Stomach (tissue), 9 donors: Measurements from ENCODE around the gene WIPF2. TPM values are rescaled to one million over a fixed set of nuclear protein-coding genes. Genes with fewer than 3 reads are reported as not detected.
"Not testable (repeated sequence)": the region's sequence is repeated elsewhere in the genome, so short reads cannot be mapped to it uniquely, and the experiment has no call there.

Experiments
- DNase-seq, 2 donors: peaks; one replicate each; pipeline versions ENCODE4 v3.0.0 to v3.0.0-alpha.2; 2013 to 2019
- H3K27ac ChIP-seq, 5 donors: fragments of 200-600 bp in 4 of 5; sonication (generic) in 4 of 5; one replicate each; pipeline ENCODE4 v1.5.1; 2013 to 2019; ENCODE audit warnings: mild to moderate bottlenecking in 1 of 5, moderate library complexity in 1 of 5
- H3K27me3 ChIP-seq, 3 donors: fragments of 200-600 bp; sonication (generic); one replicate each; pipeline ENCODE4 v1.5.1; 2017 to 2019; ENCODE audit warnings: mixed run types in 1 of 3
- H3K36me3 ChIP-seq, 4 donors: fragments of 200-600 bp; sonication (generic); 1 replicate in 3 of 4; 2 replicates in 1 of 4; pipeline ENCODE4 v1.5.1; 2016 to 2019
- H3K4me1 ChIP-seq, 4 donors: fragments of 200-600 bp; sonication (generic); one replicate each; pipeline ENCODE4 v1.5.1; 2016 to 2019
- H3K4me3 ChIP-seq, 4 donors: fragments of 200-600 bp; sonication (generic) in 3 of 4; one replicate each; pipeline ENCODE4 v1.5.1; 2016 to 2019; ENCODE audit warnings: mild to moderate bottlenecking in 1 of 4
- H3K9me3 ChIP-seq, 4 donors: fragments of 200-600 bp; sonication (generic); one replicate each; pipeline ENCODE4 v1.5.1; 2016 to 2019
- EP300 ChIP-seq: sonication (generic); formaldehyde crosslinking; IDR thresholded peaks from one replicate; pipeline ENCODE4 v1.6.1; 2017; ENCODE audit warnings: antibody characterized with exemption
- POLR2A ChIP-seq, 4 donors: fragments of 450-650 bp; IDR thresholded peaks; one replicate each; pipeline ENCODE4 v1.6.1; 2016; ENCODE audit warnings: antibody characterized with exemption in 4 of 4, control low read depth in 2 of 4, mild to moderate bottlenecking in 1 of 4, moderate library complexity in 1 of 4
- POLR2AphosphoS5 ChIP-seq, 3 donors: sonication (generic); formaldehyde crosslinking; IDR thresholded peaks; one replicate each; pipeline ENCODE4 v1.6.1; 2016; ENCODE audit warnings: antibody characterized with exemption in 3 of 3
- WGBS, 5 donors: extraction: QIAGEN DNeasy Blood & Tissue Kit in 3 of 5; methylation state at CpG; one replicate each; pipeline versions ENCODE4 v1.1.5 to v1.1.7; 2013 to 2018; 5-methylcytosine and 5-hydroxymethylcytosine counted together
- intact Hi-C: fragments of 100-400 bp; cut with DNase I; formaldehyde crosslinking; loops from one replicate; pipeline ENCODE4 v1.15.1; 2023; ENCODE audit warnings: low total_unique reads
- polyA plus RNA-seq, 3 donors: library from polyadenylated mRNA; stranded (reverse); fragments of 200-250 nt; gene quantifications; one replicate each; pipeline ENCODE4 v1.2.3, GENCODE V29; 2013
- total RNA-seq, 5 donors: library from RNA; depleted of rRNA; stranded (reverse); fragments of >200 nt; gene quantifications; one replicate each; pipeline versions ENCODE4 v1.1.0 to v1.2.3, GENCODE V29; 2014 to 2016
- TF ChIP-seq, protein P1 (sequence below), 7 experiments: fragments of 450-650 bp in 4 of 7; fragments of 200-600 bp in 3 of 7; sonication (generic) in 3 of 7; IDR thresholded peaks; one replicate each; pipeline ENCODE4 v1.5.1; 2016 to 2019; ENCODE audit warnings: antibody characterized with exemption in 7 of 7, control low read depth in 2 of 7, mild to moderate bottlenecking in 1 of 7
- donor health status: healthy with polysubstance abuse.
- donor health status: Bipolar disorder and iron deficiency.
- donor health status: healthy.

Gene WIPF2
- total and polyA plus RNA-seq, 8 donors: 1.4 to 40.6 (median 13.5) TPM

DNA sequence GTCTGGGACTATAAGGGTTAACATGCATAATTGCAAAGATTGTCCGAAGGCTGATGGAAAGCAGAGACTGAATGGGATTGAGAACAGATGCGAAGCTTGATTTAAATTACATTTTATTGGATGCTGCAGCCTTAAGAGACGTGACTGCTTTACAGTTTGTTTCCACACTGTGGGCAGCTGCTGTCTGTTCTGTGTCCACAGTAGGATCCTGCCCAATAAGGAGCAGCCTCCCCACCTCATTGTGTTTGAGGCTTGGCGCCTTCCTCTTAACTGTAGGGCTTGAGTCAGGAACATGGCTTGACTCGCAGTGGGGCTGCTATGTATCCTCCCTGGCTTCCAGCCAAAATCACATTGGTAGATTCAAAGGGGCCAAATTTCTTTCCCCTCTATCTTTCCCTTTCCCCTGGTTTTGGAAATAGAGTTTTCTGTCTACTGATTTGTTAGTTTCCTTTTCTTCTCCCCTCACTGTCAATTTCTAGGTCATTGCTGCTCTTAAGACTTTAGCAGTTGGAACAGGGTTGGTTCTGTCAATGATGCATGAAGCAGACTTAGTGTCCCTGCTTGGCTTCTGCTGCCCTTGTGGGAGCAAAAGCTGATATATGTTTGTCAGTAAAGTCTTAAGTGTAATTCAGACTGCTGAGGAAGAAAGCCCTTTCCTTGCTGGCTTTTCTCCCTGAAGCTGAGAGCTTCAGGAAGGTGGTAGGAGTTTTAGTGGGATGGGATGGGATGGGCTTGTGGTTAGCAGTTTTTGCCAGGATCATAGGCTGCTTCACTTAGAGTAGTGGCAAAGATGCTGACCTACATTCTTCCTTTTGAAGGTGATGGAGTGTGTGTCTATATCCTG lies 84.8 kb downstream of the WIPF2 start:
- intact Hi-C loops: loop anchor here (2.0 kb wide), 1 partner anchor 51 kb away; no protein-coding TSS in a partner anchor
- Histone ChIP-seq H3K27ac (peak overlapping the region in 4 of 5 donors; percentile 31 to 74 (median 48)), H3K4me1 (peaks cover 30 to 54% (median 46%) of the 10 kb centered on the region in 4 donors), H3K27me3 (no peaks in the 10 kb centered on the region), H3K36me3 (no peaks in the 10 kb centered on the region), H3K9me3 (no peaks in the 10 kb centered on the region), H3K4me3 (no peak overlapping the region)
- TF ChIP-seq EP300 (no peak), POLR2A (IDR thresholded peaks at IDR 0.05) (no peak), POLR2AphosphoS5 (IDR thresholded peaks at IDR 0.05) (peak in 1 of 3 donors; percentile 15)
- TF ChIP-seq, protein P1, sequence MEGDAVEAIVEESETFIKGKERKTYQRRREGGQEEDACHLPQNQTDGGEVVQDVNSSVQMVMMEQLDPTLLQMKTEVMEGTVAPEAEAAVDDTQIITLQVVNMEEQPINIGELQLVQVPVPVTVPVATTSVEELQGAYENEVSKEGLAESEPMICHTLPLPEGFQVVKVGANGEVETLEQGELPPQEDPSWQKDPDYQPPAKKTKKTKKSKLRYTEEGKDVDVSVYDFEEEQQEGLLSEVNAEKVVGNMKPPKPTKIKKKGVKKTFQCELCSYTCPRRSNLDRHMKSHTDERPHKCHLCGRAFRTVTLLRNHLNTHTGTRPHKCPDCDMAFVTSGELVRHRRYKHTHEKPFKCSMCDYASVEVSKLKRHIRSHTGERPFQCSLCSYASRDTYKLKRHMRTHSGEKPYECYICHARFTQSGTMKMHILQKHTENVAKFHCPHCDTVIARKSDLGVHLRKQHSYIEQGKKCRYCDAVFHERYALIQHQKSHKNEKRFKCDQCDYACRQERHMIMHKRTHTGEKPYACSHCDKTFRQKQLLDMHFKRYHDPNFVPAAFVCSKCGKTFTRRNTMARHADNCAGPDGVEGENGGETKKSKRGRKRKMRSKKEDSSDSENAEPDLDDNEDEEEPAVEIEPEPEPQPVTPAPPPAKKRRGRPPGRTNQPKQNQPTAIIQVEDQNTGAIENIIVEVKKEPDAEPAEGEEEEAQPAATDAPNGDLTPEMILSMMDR (IDR thresholded peaks at IDR 0.05): no peak
- DNase-seq: peak in 1 of 2 donors; percentile 87
- WGBS, 5 donors: 54 to 66% (median 63%) methylated on average over 5 of the region's 5 CpGs

DNA sequence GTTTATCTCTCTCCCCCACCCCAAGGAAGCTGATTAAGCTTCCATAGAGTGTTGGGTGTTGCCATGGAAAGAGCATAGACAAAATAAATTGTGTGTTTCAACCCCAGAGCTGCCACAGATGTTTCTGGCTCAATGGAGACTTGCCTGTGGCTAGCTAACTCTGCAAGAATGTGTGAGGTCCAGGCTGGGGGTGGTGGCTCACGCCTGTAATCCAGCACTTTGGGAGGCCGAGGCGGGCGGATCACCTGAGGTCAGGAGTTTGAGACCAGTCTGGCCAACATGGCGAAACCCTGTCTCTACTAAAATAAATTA lies 85.4 kb downstream of the WIPF2 start:
- Histone ChIP-seq H3K4me1 (peaks cover 36 to 59% (median 51%) of the 10 kb centered on the region in 4 donors), H3K27ac (peak overlapping the region in 4 of 5 donors; percentile 31 to 74 (median 48))
- H3K36me3 ChIP-seq, intact Hi-C loops, H3K9me3 ChIP-seq, H3K4me3 ChIP-seq, H3K27me3 ChIP-seq: not testable (repeated sequence)
- peak in 1 of 2 donors; percentile 62 for DNase-seq
- WGBS, 5 donors: 56 to 91% (median 82%) methylated on average over 5 of the region's 5 CpGs

DNA sequence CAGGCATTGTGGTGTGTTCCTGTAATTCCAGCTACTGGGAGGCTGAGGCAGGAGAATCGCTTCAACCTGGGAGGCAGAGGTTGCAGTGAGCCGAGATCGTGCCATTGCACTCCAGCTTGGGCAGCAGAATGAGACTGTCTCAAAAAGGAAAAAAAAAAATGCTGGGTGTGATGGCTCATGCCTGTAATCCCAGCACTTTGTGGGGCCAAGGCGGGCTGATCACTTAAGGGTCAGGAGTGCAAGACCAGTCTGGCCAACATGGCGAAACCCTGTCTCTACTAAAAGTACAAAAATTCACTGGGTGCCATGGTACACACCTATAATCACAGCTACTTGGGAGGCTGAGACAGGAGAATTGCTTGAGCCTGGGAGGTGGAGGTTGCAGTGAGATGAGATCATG lies 85.8 kb downstream of the WIPF2 start:
- DNase-seq, H3K27me3 ChIP-seq, intact Hi-C loops, H3K9me3 ChIP-seq, H3K36me3 ChIP-seq, H3K4me3 ChIP-seq: not testable (repeated sequence)
- Histone ChIP-seq H3K4me1 (peaks cover 40 to 63% (median 55%) of the 10 kb centered on the region in 4 donors), H3K27ac (peak overlapping the region in 3 of 5 donors; percentile 34 to 74 (median 62))
- WGBS, 5 donors: 85 to 97% (median 95%) methylated on average over 5 of the region's 5 CpGs

GRCh38 chr17:40306395-40306794 lies 87.3 kb downstream of the WIPF2 start:
- TF ChIP-seq POLR2A (IDR thresholded peaks at IDR 0.05) (no peak), POLR2AphosphoS5 (IDR thresholded peaks at IDR 0.05) (no peak)
- intact Hi-C loops: no loop called here
- DNase-seq: no peak
- H3K4me3 ChIP-seq: no peak overlapping the region
- no peaks in the 10 kb centered on the region for H3K27me3 ChIP-seq
- peak overlapping the region in 3 of 5 donors; percentile 50 to 74 (median 71) for H3K27ac ChIP-seq
- H3K36me3 ChIP-seq: no peaks in the 10 kb centered on the region
- 43 to 55% (median 52%) methylated on average over 2 of the region's 2 CpGs for WGBS, 5 donors
- peaks cover 55 to 78% (median 70%) of the 10 kb centered on the region in 4 donors for H3K4me1 ChIP-seq
- H3K9me3 ChIP-seq: no peaks in the 10 kb centered on the region

DNA sequence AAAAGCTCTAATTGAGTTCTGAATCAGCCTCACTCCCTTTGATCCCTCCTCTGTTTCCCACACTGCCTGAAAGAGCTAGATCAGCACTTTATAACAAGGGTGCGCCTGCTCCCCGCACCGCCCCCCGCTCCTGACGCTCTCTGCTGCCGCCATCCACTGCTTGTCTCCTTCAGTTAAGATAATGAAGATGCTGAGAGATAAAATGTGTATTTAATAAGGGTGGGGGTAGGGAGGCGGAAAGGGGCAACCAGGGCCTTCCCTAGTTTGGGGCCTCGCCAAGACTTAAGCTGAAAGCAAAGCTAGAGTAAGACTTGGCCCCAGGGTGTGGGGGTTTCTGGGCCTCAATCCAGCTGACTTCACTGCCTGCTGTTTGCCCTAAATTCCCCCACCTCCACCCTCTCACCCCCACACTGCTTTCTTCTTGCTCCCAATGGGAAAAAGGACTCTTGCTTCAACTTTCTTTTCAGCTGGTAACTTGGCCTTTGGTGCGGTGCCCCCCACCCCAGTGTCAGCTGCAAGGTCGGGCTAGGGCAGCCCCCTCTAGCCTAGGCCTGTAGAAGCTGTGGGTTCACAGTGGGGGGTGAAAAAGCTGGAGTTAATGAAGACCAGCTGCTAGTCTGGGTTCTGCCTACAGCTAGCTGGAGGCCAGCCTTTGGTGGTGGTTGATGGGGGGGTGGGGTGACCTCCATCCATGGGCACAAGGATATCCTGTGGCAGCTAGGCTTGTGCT lies 88.1 kb downstream of the WIPF2 start:
- peaks cover 63 to 86% (median 78%) of the 10 kb centered on the region in 4 donors for H3K4me1 ChIP-seq
- H3K27me3 ChIP-seq: no peaks in the 10 kb centered on the region
- peak in 1 of 2 donors; percentile 89 for DNase-seq
- no peak overlapping the region for H3K4me3 ChIP-seq
- TF ChIP-seq, protein P1 (IDR thresholded peaks at IDR 0.05): no peak
- TF ChIP-seq EP300 (no peak), POLR2AphosphoS5 (IDR thresholded peaks at IDR 0.05) (no peak), POLR2A (IDR thresholded peaks at IDR 0.05) (no peak)
- H3K36me3 ChIP-seq: no peaks in the 10 kb centered on the region
- no peaks in the 10 kb centered on the region for H3K9me3 ChIP-seq
- intact Hi-C loops: no loop called here
- WGBS, 5 donors: 35 to 49% (median 44%) methylated on average over 10 of the region's 10 CpGs
- peak overlapping the region in 4 of 5 donors; percentile 50 to 74 (median 62) for H3K27ac ChIP-seq
